ENCODE data around the gene FAM174B. TPM values are rescaled to one million over a fixed set of nuclear protein-coding genes. Genes with fewer than 3 reads are reported as not detected.

The FAM174B gene
- total RNA-seq, 1 donor from 2014 or later = 0.91 TPM

GRCh38 chr15:92627014-92627413 is 28.6 kb downstream of the FAM174B start:
- no peak for ATAC-seq (ENCODE audit: low read depth)
- H3K27me3 Mint-ChIP-seq = no peaks in the 10 kb centered on the region
- no peak for TF ChIP-seq CTCF (IDR thresholded peaks at IDR 0.05)
- no peaks in the 10 kb centered on the region for H3K9me3 Mint-ChIP-seq
- no peak for DNase-seq
- intact Hi-C loops (cut with micrococcal nuclease) = no loop called here
- H3K36me3 Mint-ChIP-seq (ENCODE audit: low read depth) = no peaks in the 10 kb centered on the region
- ChIA-PET CTCF (interaction anchor here (0.9 kb wide), 1 partner anchor 88 kb away, joined by 5 read pairs; no protein-coding TSS in a partner anchor), POLR2A (no interaction called here)
- no peaks in the 10 kb centered on the region for H3K4me1 Mint-ChIP-seq
- H3K27ac Mint-ChIP-seq = no peak overlapping the region
- H3K4me3 Mint-ChIP-seq = no peak overlapping the region

- no peak for DNase-seq
- Mint-ChIP-seq H3K4me3 (no peak overlapping the region), H3K27ac (no peak overlapping the region), H3K9me3 (no peaks in the 10 kb centered on the region), H3K27me3 (no peaks in the 10 kb centered on the region), H3K4me1 (no peaks in the 10 kb centered on the region), H3K36me3 (ENCODE audit: low read depth) (no peaks in the 10 kb centered on the region)
- no peak for TF ChIP-seq CTCF (IDR thresholded peaks at IDR 0.05)
- CTCF ChIA-PET = no interaction called here
- POLR2A ChIA-PET = no interaction called here
- intact Hi-C loops (cut with micrococcal nuclease) = no loop called here
- no peak for ATAC-seq (ENCODE audit: low read depth)
Measured at GRCh38 chr15:92625251-92625980, 30.2 kb downstream of the FAM174B start.

- Mint-ChIP-seq H3K36me3 (ENCODE audit: low read depth) (no peaks in the 10 kb centered on the region), H3K9me3 (no peaks in the 10 kb centered on the region), H3K4me3 (no peak overlapping the region), H3K27ac (no peak overlapping the region), H3K27me3 (no peaks in the 10 kb centered on the region), H3K4me1 (no peaks in the 10 kb centered on the region)
- POLR2A ChIA-PET = no interaction called here
- TF ChIP-seq CTCF (IDR thresholded peaks at IDR 0.05) = no peak
- CTCF ChIA-PET = no interaction called here
- no peak for ATAC-seq (ENCODE audit: low read depth)
- no peak for DNase-seq
- intact Hi-C loops (cut with micrococcal nuclease) = no loop called here
Measured at GRCh38 chr15:92624401-92624991, 31.1 kb downstream of the FAM174B start.

- Mint-ChIP-seq H3K4me3 (no peak overlapping the region), H3K27ac (no peak overlapping the region), H3K36me3 (ENCODE audit: low read depth) (no peaks in the 10 kb centered on the region), H3K4me1 (no peaks in the 10 kb centered on the region), H3K27me3 (no peaks in the 10 kb centered on the region), H3K9me3 (no peaks in the 10 kb centered on the region)
- no peak for TF ChIP-seq CTCF (IDR thresholded peaks at IDR 0.05)
- no peak for ATAC-seq (ENCODE audit: low read depth)
- CTCF ChIA-PET = no interaction called here
- no peak for DNase-seq
- intact Hi-C loops (cut with micrococcal nuclease) = no loop called here
- POLR2A ChIA-PET = no interaction called here
Measured at GRCh38 chr15:92623435-92623834, 32.1 kb downstream of the FAM174B start.

- H3K27ac Mint-ChIP-seq = no peak overlapping the region
- H3K27me3 Mint-ChIP-seq = no peaks in the 10 kb centered on the region
- ChIA-PET CTCF (no interaction called here), POLR2A (no interaction called here)
- H3K4me3 Mint-ChIP-seq = no peak overlapping the region
- no peaks in the 10 kb centered on the region for H3K9me3 Mint-ChIP-seq
- ATAC-seq (ENCODE audit: low read depth) = no peak
- no peak for TF ChIP-seq CTCF (IDR thresholded peaks at IDR 0.05)
- no peak for DNase-seq
- H3K36me3 Mint-ChIP-seq (ENCODE audit: low read depth) = no peaks in the 10 kb centered on the region
- H3K4me1 Mint-ChIP-seq = no peaks in the 10 kb centered on the region
- intact Hi-C loops (cut with micrococcal nuclease) = no loop called here
Measured at GRCh38 chr15:92621972-92622533, 33.5 kb downstream of the FAM174B start.

Data from activated B cell treated with CpG ODN at 0.5 μM for 24 hours (primary cell).